ENCODE measurements around the gene CNTNAP1. TPM values are rescaled to one million over a fixed set of nuclear protein-coding genes. Genes with fewer than 3 reads are reported as not detected.

CNTNAP1 gene
- total RNA-seq, 2 donors from 2014 or later = 4.7 to 7.2 TPM

Small RNA genes within 50 kb of the gene (microRNA-seq; reads per million reads assigned to microRNA genes)
- 0 to 0.40 reads per million in 2 donors for gene MIR6780A

Other genes with a start within 250 kb of the CNTNAP1 start
- 10 to 100 TPM; 40.3 to 55.4 TPM for gene ATP6V0A1, start 223.7 kb upstream of the CNTNAP1 start, total RNA-seq
- 10 to 100 TPM; 15.1 to 20.7 TPM for gene NAGLU, start 146.3 kb upstream of the CNTNAP1 start, total RNA-seq
- 1 to 10 TPM; 2.8 to 3.7 TPM for gene HSD17B1, start 129.6 kb upstream of the CNTNAP1 start, total RNA-seq
- gene COASY, start 120.4 kb upstream of the CNTNAP1 start, total RNA-seq = 10 to 100 TPM; 37.2 to 37.5 TPM
- gene MLX, start 115.4 kb upstream of the CNTNAP1 start, total RNA-seq = 10 to 100 TPM; 51.3 to 55.3 TPM
- 1 to 10 TPM; 2.2 to 3.4 TPM for gene PSMC3IP, start 104.8 kb upstream of the CNTNAP1 start, total RNA-seq
- 10 to 100 TPM; 26.0 to 26.1 TPM for gene RETREG3, start 73.2 kb upstream of the CNTNAP1 start, total RNA-seq
- gene TUBG1, start 72.8 kb upstream of the CNTNAP1 start, total RNA-seq = 10 to 100 TPM; 45.3 to 54.8 TPM
- 10 to 100 TPM; 14.4 to 15.8 TPM for gene TUBG2, start 23.2 kb upstream of the CNTNAP1 start, total RNA-seq
- gene PLEKHH3, start 5.5 kb upstream of the CNTNAP1 start, total RNA-seq = 10 to 100 TPM; 18.1 to 19.9 TPM
- 1 to 10 TPM; 1.7 to 3.3 TPM for gene CCR10, start 688 bp upstream of the CNTNAP1 start, total RNA-seq
- gene EZH1, start 62.5 kb downstream of the CNTNAP1 start, total RNA-seq = 10 to 100 TPM; 28.7 to 38.1 TPM
- gene RAMP2, start 78.7 kb downstream of the CNTNAP1 start, total RNA-seq = 10 to 100 TPM; 40.9 to 49.7 TPM
- 10 to 100 TPM; 30.0 to 32.1 TPM for gene VPS25, start 90.9 kb downstream of the CNTNAP1 start, total RNA-seq
- not detected for gene WNK4, start 98.1 kb downstream of the CNTNAP1 start, total RNA-seq
- 10 to 100 TPM; 60.3 to 63.9 TPM for gene COA3, start 116.2 kb downstream of the CNTNAP1 start, total RNA-seq
- under 1 TPM in 1 of 2 donors, not detected in 1; 0.44 TPM for gene CNTD1, start 116.3 kb downstream of the CNTNAP1 start, total RNA-seq
- 10 to 100 TPM; 63.5 to 72.5 TPM for gene BECN1, start 141.8 kb downstream of the CNTNAP1 start, total RNA-seq
- 10 to 100 TPM; 67.8 to 83.3 TPM for gene PSME3, start 150.9 kb downstream of the CNTNAP1 start, total RNA-seq
- 1 to 10 TPM; 1.6 to 3.8 TPM for gene AOC2, start 162.0 kb downstream of the CNTNAP1 start, total RNA-seq
- 10 to 100 TPM; 56.6 to 96.4 TPM for gene AOC3, start 168.7 kb downstream of the CNTNAP1 start, total RNA-seq
- gene G6PC1, start 218.3 kb downstream of the CNTNAP1 start, total RNA-seq = not detected

All from left cardiac atrium (tissue), 2 donors.